HepG2 (cell line): Measurements from ENCODE around the gene C20orf204.

Experiments used
- CTCF ChIP-seq: sonication (generic); formaldehyde crosslinking; IDR thresholded peaks from 2 replicates; pipeline ENCODE4 v1.5.0; 2020; ENCODE audit warnings: mild to moderate bottlenecking, missing genetic modification reagents, moderate library complexity
- EP300 ChIP-seq, 3 experiments: sonication (generic) in 1 of 3; formaldehyde crosslinking in 1 of 3; IDR thresholded peaks; 2 replicates each; pipeline versions ENCODE4 v1.5.1 to v1.6.1; 2011 to 2020; ENCODE audit warnings: low read depth in 2 of 3, low read length in 2 of 3, borderline replicate concordance in 1 of 3, improper control_type of control experiment in 1 of 3, mild to moderate bottlenecking in 1 of 3, missing genetic modification reagents in 1 of 3, moderate library complexity in 1 of 3
- HDAC6 ChIP-seq: fragments of 200-600 bp; sonication (generic); IDR thresholded peaks from 2 replicates; pipeline ENCODE4 v1.7.0; 2017; ENCODE audit warnings: mild to moderate bottlenecking, antibody characterized with exemption, low read length, low read depth
- KDM1A ChIP-seq: IDR thresholded peaks from 2 replicates; pipeline ENCODE4 v1.6.1; 2016; ENCODE audit warnings: missing compliant biosample characterization
- KDM5A ChIP-seq: fragments of 200-600 bp; sonication (generic); IDR thresholded peaks from 2 replicates; pipeline ENCODE4 v1.7.0; 2018; ENCODE audit warnings: antibody characterized with exemption, mild to moderate bottlenecking, low read length, borderline replicate concordance
- ZNF160 ChIP-seq: sonication (generic); formaldehyde crosslinking; IDR thresholded peaks from 2 replicates; pipeline ENCODE4 v1.8.0; 2022; ENCODE audit warnings: mild to moderate bottlenecking, inconsistent platforms, missing genetic modification reagents
- ZNF484 ChIP-seq: sonication (generic); formaldehyde crosslinking; IDR thresholded peaks from 2 replicates; pipeline ENCODE4 v1.5.1; 2020; ENCODE audit warnings: mild to moderate bottlenecking, low read depth, missing genetic modification reagents, borderline replicate concordance
- ZNF543 ChIP-seq: sonication (generic); formaldehyde crosslinking; IDR thresholded peaks from 2 replicates; pipeline ENCODE4 v1.4.0; 2020; ENCODE audit warnings: mild to moderate bottlenecking, missing genetic modification reagents
- ZNF784 ChIP-seq: sonication (generic); formaldehyde crosslinking; IDR thresholded peaks from 2 replicates; pipeline ENCODE4 v1.5.1; 2020; ENCODE audit warnings: missing genetic modification reagents, mild to moderate bottlenecking, borderline replicate concordance
- TF ChIP-seq, protein P1 (sequence below), 2 experiments: sonication (generic) in 1 of 2; formaldehyde crosslinking in 1 of 2; IDR thresholded peaks; 2 replicates each; pipeline versions ENCODE4 v1.5.1 to v1.6.1; 2011 to 2020; ENCODE audit warnings: borderline replicate concordance in 1 of 2, low read depth in 1 of 2, low read length in 1 of 2, mild to moderate bottlenecking in 1 of 2, missing genetic modification reagents in 1 of 2, moderate library complexity in 1 of 2

GRCh38 chr20:64037199-64037497 lies 1.2 kb downstream of the C20orf204 start:
- TF ChIP-seq ZNF543 (no peak; the same call in 1 of the 2 replicates), EP300 (IDR thresholded peaks at IDR 0.05; ENCODE audit: low read depth in 2 of 2, low read length in 2 of 2) (no peak), EP300 (CRISPR knock-in tag; IDR thresholded peaks at IDR 0.05; ENCODE audit: borderline replicate concordance) (no peak), ZNF160 (CRISPR knock-in tag) (no peak), ZNF484 (no peak), CTCF (CRISPR knock-in tag) (peak; percentile 39; the same call in 1 of the 2 replicates), KDM1A (CRISPR knock-in tag) (no peak), KDM5A (no peak), ZNF784 (CRISPR knock-in tag) (no peak), HDAC6 (no peak)
- TF ChIP-seq, protein P1, sequence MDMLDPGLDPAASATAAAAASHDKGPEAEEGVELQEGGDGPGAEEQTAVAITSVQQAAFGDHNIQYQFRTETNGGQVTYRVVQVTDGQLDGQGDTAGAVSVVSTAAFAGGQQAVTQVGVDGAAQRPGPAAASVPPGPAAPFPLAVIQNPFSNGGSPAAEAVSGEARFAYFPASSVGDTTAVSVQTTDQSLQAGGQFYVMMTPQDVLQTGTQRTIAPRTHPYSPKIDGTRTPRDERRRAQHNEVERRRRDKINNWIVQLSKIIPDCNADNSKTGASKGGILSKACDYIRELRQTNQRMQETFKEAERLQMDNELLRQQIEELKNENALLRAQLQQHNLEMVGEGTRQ (IDR thresholded peaks at IDR 0.05; ENCODE audit: low read depth, low read length), result no peak
- TF ChIP-seq, protein P1 (CRISPR knock-in tag; IDR thresholded peaks at IDR 0.05; ENCODE audit: borderline replicate concordance), result no peak
